Upper lobe of left lung (tissue), 4 donors: ENCODE data around the gene SPR.

ENCODE experiments used
- EP300 ChIP-seq, 4 donors: sonication (generic); formaldehyde crosslinking; IDR thresholded peaks; one replicate each; pipeline ENCODE4 v1.5.1; 2017; ENCODE audit warnings: antibody characterized with exemption in 4 of 4, control low read depth in 2 of 4
- POLR2A ChIP-seq, 4 donors: fragments of 450-650 bp; IDR thresholded peaks; one replicate each; pipeline ENCODE4 v1.5.1; 2016 to 2017; ENCODE audit warnings: antibody characterized with exemption in 4 of 4, mild to moderate bottlenecking in 2 of 4
- POLR2AphosphoS5 ChIP-seq, 2 donors: sonication (generic); formaldehyde crosslinking; IDR thresholded peaks; one replicate each; pipeline ENCODE4 v1.5.1; 2017; ENCODE audit warnings: antibody characterized with exemption in 2 of 2
- TF ChIP-seq, protein P1 (sequence below), 6 experiments: fragments of 450-650 bp in 4 of 6; fragments of 200-600 bp in 2 of 6; sonication (generic) in 2 of 6; IDR thresholded peaks; one replicate each; pipeline ENCODE4 v1.5.1; 2016 to 2019; ENCODE audit warnings: antibody characterized with exemption in 6 of 6

- TF ChIP-seq, protein P1, sequence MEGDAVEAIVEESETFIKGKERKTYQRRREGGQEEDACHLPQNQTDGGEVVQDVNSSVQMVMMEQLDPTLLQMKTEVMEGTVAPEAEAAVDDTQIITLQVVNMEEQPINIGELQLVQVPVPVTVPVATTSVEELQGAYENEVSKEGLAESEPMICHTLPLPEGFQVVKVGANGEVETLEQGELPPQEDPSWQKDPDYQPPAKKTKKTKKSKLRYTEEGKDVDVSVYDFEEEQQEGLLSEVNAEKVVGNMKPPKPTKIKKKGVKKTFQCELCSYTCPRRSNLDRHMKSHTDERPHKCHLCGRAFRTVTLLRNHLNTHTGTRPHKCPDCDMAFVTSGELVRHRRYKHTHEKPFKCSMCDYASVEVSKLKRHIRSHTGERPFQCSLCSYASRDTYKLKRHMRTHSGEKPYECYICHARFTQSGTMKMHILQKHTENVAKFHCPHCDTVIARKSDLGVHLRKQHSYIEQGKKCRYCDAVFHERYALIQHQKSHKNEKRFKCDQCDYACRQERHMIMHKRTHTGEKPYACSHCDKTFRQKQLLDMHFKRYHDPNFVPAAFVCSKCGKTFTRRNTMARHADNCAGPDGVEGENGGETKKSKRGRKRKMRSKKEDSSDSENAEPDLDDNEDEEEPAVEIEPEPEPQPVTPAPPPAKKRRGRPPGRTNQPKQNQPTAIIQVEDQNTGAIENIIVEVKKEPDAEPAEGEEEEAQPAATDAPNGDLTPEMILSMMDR (IDR thresholded peaks at IDR 0.05), result no peak
- TF ChIP-seq POLR2AphosphoS5 (IDR thresholded peaks at IDR 0.05) (no peak), EP300 (IDR thresholded peaks at IDR 0.05) (no peak), POLR2A (IDR thresholded peaks at IDR 0.05) (no peak)
Observed at GRCh38 chr2:72919414-72920317, 32.5 kb downstream of the SPR start.
